GM10266 (cell line): ENCODE data around the gene DMC1.

Experiments
- DNase-seq: peaks from one replicate; pipeline ENCODE4 v3.0.0; 2012; ENCODE audit errors: extremely low spot score
- TF ChIP-seq, protein P1 (sequence below): IDR thresholded peaks from 2 replicates; pipeline ENCODE4 v1.5.1; 2012; ENCODE audit warnings: mild to moderate bottlenecking, low read depth; ENCODE audit not compliant: control insufficient read depth, insufficient read depth; ENCODE audit errors: missing control alignments

Gene DMC1

GRCh38 chr22:38564669-38565068, 5.3 kb downstream of the DMC1 start:
- TF ChIP-seq, protein P1, sequence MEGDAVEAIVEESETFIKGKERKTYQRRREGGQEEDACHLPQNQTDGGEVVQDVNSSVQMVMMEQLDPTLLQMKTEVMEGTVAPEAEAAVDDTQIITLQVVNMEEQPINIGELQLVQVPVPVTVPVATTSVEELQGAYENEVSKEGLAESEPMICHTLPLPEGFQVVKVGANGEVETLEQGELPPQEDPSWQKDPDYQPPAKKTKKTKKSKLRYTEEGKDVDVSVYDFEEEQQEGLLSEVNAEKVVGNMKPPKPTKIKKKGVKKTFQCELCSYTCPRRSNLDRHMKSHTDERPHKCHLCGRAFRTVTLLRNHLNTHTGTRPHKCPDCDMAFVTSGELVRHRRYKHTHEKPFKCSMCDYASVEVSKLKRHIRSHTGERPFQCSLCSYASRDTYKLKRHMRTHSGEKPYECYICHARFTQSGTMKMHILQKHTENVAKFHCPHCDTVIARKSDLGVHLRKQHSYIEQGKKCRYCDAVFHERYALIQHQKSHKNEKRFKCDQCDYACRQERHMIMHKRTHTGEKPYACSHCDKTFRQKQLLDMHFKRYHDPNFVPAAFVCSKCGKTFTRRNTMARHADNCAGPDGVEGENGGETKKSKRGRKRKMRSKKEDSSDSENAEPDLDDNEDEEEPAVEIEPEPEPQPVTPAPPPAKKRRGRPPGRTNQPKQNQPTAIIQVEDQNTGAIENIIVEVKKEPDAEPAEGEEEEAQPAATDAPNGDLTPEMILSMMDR, result no peak
- DNase-seq, result no peak

GRCh38 chr22:38554281-38554680, 15.7 kb downstream of the DMC1 start:
- DNase-seq, result no peak

GRCh38 chr22:38549101-38549894, 20.7 kb downstream of the DMC1 start:
- DNase-seq, result no peak
- TF ChIP-seq, protein P1, result no peak

More at GRCh38 chr22:38554281-38554680, 15.7 kb downstream of the DMC1 start:
- TF ChIP-seq, protein P1, result no peak

- no peak for DNase-seq
Observed at GRCh38 chr22:38540701-38541100, 29.3 kb downstream of the DMC1 start.

DNA sequence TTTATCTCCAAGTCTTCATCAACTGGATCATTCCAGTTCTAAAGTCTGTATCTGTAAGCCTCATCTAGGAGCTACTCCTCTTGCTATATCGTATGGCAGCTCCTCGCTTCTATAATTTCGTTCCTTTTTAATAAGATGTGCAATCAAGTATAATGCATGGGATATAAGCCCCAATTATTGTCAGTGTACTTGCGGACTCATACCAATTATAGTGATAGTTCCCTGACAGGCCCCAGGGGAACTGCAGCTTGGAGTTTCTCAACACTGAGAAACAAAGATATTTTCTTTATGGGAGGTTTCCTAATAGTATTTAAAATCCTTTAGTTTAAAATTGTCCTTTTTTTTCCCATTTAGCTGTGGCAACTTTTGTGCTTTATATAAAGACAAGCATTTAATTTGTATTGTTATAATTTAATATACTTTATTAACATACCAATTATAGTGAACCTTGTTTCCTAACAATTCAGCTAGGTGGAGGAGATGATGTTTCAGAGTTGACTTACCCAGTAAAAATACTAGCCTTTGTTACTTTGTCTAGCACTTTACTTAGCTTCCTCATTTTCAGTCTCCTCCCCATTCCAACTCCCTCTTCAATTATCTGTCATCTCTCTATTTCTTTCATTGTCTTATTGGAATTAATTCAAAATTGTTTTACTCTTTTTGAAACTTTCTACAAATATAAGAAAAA, 38.6 kb downstream of the DMC1 start:
- TF ChIP-seq, protein P1, result no peak
- no peak for DNase-seq

More at GRCh38 chr22:38540701-38541100, 29.3 kb downstream of the DMC1 start:
- TF ChIP-seq, protein P1, result no peak

DNA sequence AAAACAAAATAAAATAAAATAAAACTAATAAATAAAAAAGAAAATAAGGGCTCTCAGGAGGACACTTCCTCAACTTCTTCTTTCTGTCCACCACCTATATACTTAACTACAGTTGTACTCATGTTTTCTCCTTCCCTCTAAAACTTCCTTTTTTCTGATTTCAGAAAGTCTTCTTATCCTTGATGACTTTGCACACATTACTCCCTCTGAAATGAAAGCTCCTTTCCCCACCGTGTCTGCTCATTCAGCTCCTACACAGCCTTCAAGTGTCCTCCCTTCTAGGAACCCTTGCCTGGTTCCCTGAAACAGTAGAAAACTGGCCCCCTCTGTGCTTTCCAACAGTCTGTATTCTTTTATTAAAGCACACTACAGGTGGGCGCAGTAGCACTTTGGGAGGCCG, 45.6 kb downstream of the DMC1 start:
- TF ChIP-seq, protein P1, result no peak
- DNase-seq, result no peak

GRCh38 chr22:38523479-38523878, 46.5 kb downstream of the DMC1 start:
- TF ChIP-seq, protein P1, result no peak

More at GRCh38 chr22:38523479-38523878, 46.5 kb downstream of the DMC1 start:
- no peak for DNase-seq
